ENCODE results near the gene C19orf12.

DNA sequence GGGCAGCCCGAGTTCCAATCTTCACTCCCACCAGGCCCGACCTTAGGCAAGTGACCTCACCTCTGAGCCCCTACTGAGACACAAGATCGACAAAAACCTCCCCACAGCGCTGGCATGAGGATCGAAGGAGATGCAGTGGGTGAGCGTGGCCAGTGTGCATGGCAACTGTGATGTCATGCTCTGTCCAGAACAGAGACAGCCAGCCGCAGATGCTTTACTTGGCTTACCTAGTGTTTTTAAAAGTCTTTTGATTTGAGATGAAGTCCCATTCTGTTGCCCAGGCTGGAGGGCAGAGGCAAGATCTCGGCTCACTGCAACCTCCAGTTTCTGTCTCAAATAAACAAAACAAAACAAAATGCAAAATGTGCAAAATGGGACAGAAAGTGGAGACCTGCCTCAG lies 49.3 kb upstream of the C19orf12 start:
- TF ChIP-seq EZH2 (IDR thresholded peaks at IDR 0.05; ENCODE audit: borderline replicate concordance, low read depth, low read length, severe bottlenecking): no peak
- TF ChIP-seq, protein P1, sequence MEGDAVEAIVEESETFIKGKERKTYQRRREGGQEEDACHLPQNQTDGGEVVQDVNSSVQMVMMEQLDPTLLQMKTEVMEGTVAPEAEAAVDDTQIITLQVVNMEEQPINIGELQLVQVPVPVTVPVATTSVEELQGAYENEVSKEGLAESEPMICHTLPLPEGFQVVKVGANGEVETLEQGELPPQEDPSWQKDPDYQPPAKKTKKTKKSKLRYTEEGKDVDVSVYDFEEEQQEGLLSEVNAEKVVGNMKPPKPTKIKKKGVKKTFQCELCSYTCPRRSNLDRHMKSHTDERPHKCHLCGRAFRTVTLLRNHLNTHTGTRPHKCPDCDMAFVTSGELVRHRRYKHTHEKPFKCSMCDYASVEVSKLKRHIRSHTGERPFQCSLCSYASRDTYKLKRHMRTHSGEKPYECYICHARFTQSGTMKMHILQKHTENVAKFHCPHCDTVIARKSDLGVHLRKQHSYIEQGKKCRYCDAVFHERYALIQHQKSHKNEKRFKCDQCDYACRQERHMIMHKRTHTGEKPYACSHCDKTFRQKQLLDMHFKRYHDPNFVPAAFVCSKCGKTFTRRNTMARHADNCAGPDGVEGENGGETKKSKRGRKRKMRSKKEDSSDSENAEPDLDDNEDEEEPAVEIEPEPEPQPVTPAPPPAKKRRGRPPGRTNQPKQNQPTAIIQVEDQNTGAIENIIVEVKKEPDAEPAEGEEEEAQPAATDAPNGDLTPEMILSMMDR (IDR thresholded peaks at IDR 0.05; ENCODE audit: borderline replicate concordance, extremely low read depth, low read length, poor library complexity, severe bottlenecking): no peak

Measured in DND-41 (cell line).